ENCODE results near the gene FUT6. TPM values are rescaled to one million over a fixed set of nuclear protein-coding genes. Genes with fewer than 3 reads are reported as not detected.
"Not testable (repeated sequence)": the region's sequence is repeated elsewhere in the genome, so short reads cannot be mapped to it uniquely, and the experiment has no call there.

FUT6 gene
- total RNA-seq, 4 donors from 2014 or later = 3.0 TPM; not detected in 3

DNA sequence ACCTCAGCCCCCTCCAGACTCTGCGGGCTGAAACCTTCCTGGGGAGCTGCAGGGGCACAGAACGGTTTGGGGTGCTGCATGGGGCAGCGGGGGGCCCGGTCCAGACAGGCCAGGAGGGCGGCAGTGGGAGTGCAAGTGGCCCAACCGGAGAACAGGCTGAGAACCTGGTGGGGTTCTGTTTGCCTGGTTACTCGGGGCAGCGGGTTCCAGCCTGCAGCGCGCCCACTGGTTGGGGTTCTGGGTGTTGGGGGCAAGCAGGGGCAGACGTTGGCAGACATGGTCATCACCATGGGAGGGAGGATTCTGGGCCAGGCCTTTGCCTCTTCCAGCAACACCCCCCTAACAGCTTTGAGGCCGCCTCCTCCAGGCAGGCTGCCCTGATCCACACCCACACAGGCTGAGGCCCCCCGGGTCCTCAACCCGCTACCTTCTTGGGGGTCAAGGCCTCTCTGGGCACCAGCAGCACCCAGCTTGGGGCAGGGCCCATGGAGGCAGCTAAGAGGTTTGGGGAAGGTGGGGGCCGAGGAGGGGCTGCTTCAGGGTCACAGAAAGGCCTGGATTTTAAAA, 54.8 kb downstream of the FUT6 start, which contains the start of gene PRR22:
Gene PRR22, minus strand, starts transcription at position 166 of the 567 bp plus-strand sequence. Its CDS starts 86 bp downstream, at position 80.
- peaks cover 0 to 2% (median 0%) of the 10 kb centered on the region in 3 donors for H3K4me1 ChIP-seq
- peaks cover 0 to 70% of the 10 kb centered on the region in 2 donors for H3K36me3 ChIP-seq
- 92% methylated on average over 5 of the region's 15 CpGs; no CpG with 5 or more reads in 1 of the 2 donors for WGBS, 2 donors (ENCODE audit: low coverage in 1 of 2)
- no peaks in the 10 kb centered on the region for H3K9me3 ChIP-seq
- H3K27ac ChIP-seq = no peak within 1 kb of the TSS
- ATAC-seq = no peak
- TF ChIP-seq, protein P1, sequence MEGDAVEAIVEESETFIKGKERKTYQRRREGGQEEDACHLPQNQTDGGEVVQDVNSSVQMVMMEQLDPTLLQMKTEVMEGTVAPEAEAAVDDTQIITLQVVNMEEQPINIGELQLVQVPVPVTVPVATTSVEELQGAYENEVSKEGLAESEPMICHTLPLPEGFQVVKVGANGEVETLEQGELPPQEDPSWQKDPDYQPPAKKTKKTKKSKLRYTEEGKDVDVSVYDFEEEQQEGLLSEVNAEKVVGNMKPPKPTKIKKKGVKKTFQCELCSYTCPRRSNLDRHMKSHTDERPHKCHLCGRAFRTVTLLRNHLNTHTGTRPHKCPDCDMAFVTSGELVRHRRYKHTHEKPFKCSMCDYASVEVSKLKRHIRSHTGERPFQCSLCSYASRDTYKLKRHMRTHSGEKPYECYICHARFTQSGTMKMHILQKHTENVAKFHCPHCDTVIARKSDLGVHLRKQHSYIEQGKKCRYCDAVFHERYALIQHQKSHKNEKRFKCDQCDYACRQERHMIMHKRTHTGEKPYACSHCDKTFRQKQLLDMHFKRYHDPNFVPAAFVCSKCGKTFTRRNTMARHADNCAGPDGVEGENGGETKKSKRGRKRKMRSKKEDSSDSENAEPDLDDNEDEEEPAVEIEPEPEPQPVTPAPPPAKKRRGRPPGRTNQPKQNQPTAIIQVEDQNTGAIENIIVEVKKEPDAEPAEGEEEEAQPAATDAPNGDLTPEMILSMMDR (IDR thresholded peaks at IDR 0.05) = no peak
- TF ChIP-seq POLR2A (IDR thresholded peaks at IDR 0.05) (no peak), POLR2AphosphoS5 (IDR thresholded peaks at IDR 0.05) (no peak), EP300 (IDR thresholded peaks at IDR 0.05) (no peak)
- no peaks in the 10 kb centered on the region for H3K27me3 ChIP-seq
- H3K4me3 ChIP-seq = no peak within 1 kb of the TSS

DNA sequence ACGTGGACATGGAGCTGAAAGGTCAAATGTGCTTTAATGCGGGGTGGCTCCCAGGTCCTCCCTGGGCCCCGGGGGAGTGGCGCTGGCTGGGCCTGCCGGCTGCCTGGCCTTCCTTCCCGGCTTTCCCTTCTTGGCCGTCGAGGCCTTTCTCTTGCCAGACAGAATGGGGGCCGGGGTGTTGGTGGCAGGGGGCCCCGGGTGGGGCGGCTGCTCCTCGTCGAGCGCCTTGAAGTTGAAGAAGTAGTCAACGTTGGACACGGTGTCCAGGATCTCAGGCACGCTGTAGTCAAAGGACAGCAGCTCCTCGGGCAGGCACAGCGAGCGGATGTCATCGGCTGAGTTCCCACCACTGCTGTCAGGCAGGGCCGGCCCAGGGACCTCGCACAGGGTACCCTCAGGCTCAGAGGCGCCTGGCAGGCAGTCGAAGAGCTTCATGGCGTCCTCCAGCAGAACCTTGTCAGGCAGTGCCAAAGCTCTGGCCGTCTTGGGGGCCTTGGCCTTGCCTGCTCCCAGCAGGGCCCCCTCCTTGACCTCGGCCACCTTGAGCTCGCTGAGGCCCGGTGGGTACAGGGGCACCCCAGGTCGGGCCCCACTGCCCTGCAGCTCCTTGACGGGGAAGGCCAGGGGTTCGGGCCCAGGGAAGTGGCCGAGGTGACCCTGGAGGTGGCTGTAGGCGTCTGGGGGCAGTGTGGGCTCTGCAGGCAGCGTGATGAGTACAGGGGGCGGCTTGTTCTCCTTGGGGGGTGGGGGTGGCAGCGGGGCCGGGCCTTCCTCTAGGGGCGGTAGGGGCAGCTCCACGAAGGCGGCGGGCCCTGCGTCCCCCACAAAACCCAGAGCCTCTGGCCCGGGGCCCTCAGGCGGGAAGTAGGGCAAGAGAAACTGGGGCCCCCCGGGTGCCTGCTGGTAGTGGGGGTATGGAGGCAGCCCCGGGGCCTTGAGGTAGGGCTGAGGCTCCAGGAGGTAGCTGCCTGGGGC, 56.3 kb downstream of the FUT6 start:
- Histone ChIP-seq H3K27me3 (no peaks in the 10 kb centered on the region), H3K4me3 (no peak overlapping the region), H3K36me3 (peaks cover 0 to 56% of the 10 kb centered on the region in 2 donors), H3K9me3 (no peaks in the 10 kb centered on the region), H3K4me1 (no peaks in the 10 kb centered on the region), H3K27ac (no peak overlapping the region)
- no CpG with 5 or more reads among the region's 48 CpGs for WGBS, 2 donors (ENCODE audit: low coverage in 1 of 2)
- no peak for ATAC-seq
- TF ChIP-seq EP300 (IDR thresholded peaks at IDR 0.05) = no peak
- no peak for TF ChIP-seq POLR2A (IDR thresholded peaks at IDR 0.05)
- TF ChIP-seq POLR2AphosphoS5 (IDR thresholded peaks at IDR 0.05) = no peak
- TF ChIP-seq, protein P1 (IDR thresholded peaks at IDR 0.05) = no peak

GRCh38 chr19:5782322-5782721, 57.2 kb downstream of the FUT6 start:
- Histone ChIP-seq H3K27ac (no peak overlapping the region), H3K27me3 (no peaks in the 10 kb centered on the region), H3K9me3 (no peaks in the 10 kb centered on the region), H3K4me1 (no peaks in the 10 kb centered on the region), H3K4me3 (no peak overlapping the region), H3K36me3 (peaks cover 0 to 47% of the 10 kb centered on the region in 2 donors)
- no CpG with 5 or more reads among the region's 9 CpGs for WGBS, 2 donors (ENCODE audit: low coverage in 1 of 2)
- no peak for TF ChIP-seq EP300 (IDR thresholded peaks at IDR 0.05)
- TF ChIP-seq, protein P1 (IDR thresholded peaks at IDR 0.05) = no peak
- TF ChIP-seq POLR2A (IDR thresholded peaks at IDR 0.05) = no peak
- TF ChIP-seq POLR2AphosphoS5 (IDR thresholded peaks at IDR 0.05) = no peak
- ATAC-seq = no peak

GRCh38 chr19:5780916-5781315, 58.6 kb downstream of the FUT6 start:
- H3K36me3 ChIP-seq = peaks cover 0 to 33% of the 10 kb centered on the region in 2 donors
- not testable (repeated sequence) for ATAC-seq, H3K27ac ChIP-seq, H3K4me3 ChIP-seq, H3K27me3 ChIP-seq, H3K9me3 ChIP-seq, H3K4me1 ChIP-seq
- 82 to 85% methylated on average over 2 to 7 of the region's 11 CpGs for WGBS, 2 donors (ENCODE audit: low coverage in 1 of 2)

Other genes with a start within 250 kb of the FUT6 start
- 10 to 100 TPM; 25.3 to 81.6 (median 41.6) TPM for gene SAFB2, start 216.9 kb downstream of the FUT6 start, total RNA-seq
- gene SAFB, start 216.6 kb downstream of the FUT6 start, total RNA-seq = 10 to 100 TPM; 39.7 to 73.6 (median 65.2) TPM
- 10 to 100 TPM; 29.7 to 60.6 (median 50.7) TPM for gene MICOS13, start 159.2 kb downstream of the FUT6 start, total RNA-seq
- 10 to 100 TPM; 11.2 to 22.9 (median 18.9) TPM for gene HSD11B1L, start 158.7 kb downstream of the FUT6 start, total RNA-seq
- gene RPL36, start 149.4 kb downstream of the FUT6 start, total RNA-seq = 1,000 to 10,000 TPM in 1 of 4 donors, 100 to 1,000 TPM in 3; 393 to 1,204 (median 723) TPM
- 10 to 100 TPM; 44.5 to 73.2 (median 64.1) TPM for gene LONP1, start 119.6 kb downstream of the FUT6 start, total RNA-seq
- gene CATSPERD, start 119.1 kb downstream of the FUT6 start, total RNA-seq = under 1 TPM in 2 of 4 donors, not detected in 2; 0.27 to 0.47 TPM
- gene PRR22, start 55.0 kb downstream of the FUT6 start, total RNA-seq = under 1 TPM in 1 of 4 donors, not detected in 3; 0.40 TPM
- 10 to 100 TPM; 14.1 to 39.4 (median 22.6) TPM for gene DUS3L, start 48.5 kb downstream of the FUT6 start, total RNA-seq
- 10 to 100 TPM in 2 of 4 donors, 1 to 10 TPM in 2; 3.6 to 27.2 (median 14.6) TPM for gene NRTN, start 34.6 kb downstream of the FUT6 start, total RNA-seq
- gene FUT3, start 11.7 kb upstream of the FUT6 start, total RNA-seq = 1 to 10 TPM in 2 of 4 donors, under 1 TPM in 1, not detected in 1; 0.12 to 4.8 (median 4.5) TPM
- gene FUT5, start 30.8 kb upstream of the FUT6 start, total RNA-seq = not detected
- 100 to 1,000 TPM; 244 to 299 (median 265) TPM for gene NDUFA11, start 64.1 kb upstream of the FUT6 start, total RNA-seq
- 1 to 10 TPM; 5.0 to 9.3 (median 8.0) TPM for gene VMAC, start 65.2 kb upstream of the FUT6 start, total RNA-seq
- 10 to 100 TPM in 3 of 4 donors, 1 to 10 TPM in 1; 10.0 to 19.6 (median 15.2) TPM for gene CAPS, start 74.6 kb upstream of the FUT6 start, total RNA-seq
- 100 to 1,000 TPM in 2 of 4 donors, 10 to 100 TPM in 2; 87.0 to 125 (median 104) TPM for gene RANBP3, start 138.4 kb upstream of the FUT6 start, total RNA-seq